Body of pancreas (tissue), 4 donors: ENCODE results near the gene DBNDD2.

Source experiments
- CTCF ChIP-seq, 7 experiments: fragments of 450-650 bp in 4 of 7; fragments of 200-600 bp in 3 of 7; sonication (generic) in 3 of 7; IDR thresholded peaks; one replicate each; pipeline ENCODE4 v1.5.1; 2016 to 2019; ENCODE audit warnings: antibody characterized with exemption in 7 of 7
- POLR2A ChIP-seq, 3 donors: fragments of 450-650 bp; IDR thresholded peaks; one replicate each; pipeline ENCODE4 v1.6.1; 2016; ENCODE audit warnings: antibody characterized with exemption in 3 of 3, mild to moderate bottlenecking in 2 of 3

GRCh38 chr20:45362804-45363610, 45.1 kb upstream of the DBNDD2 start, which contains the start of gene SYS1:
- TF ChIP-seq CTCF (IDR thresholded peaks at IDR 0.05) (peak; percentile 84 to 99 (median 97)), POLR2A (IDR thresholded peaks at IDR 0.05) (peak; percentile 89 to 97 (median 97))
